Lung (tissue), 12 donors: ENCODE measurements around the gene OLFML2A. TPM values are rescaled to one million over a fixed set of nuclear protein-coding genes. Genes with fewer than 3 reads are reported as not detected.
"Not testable (repeated sequence)": the region's sequence is repeated elsewhere in the genome, so short reads cannot be mapped to it uniquely, and the experiment has no call there.

Experiments
- ATAC-seq: fragments of 200-7000 bp; cut with Tn5 transposase; one replicate; pipeline ENCODE4 v1.9.1; 2020; ENCODE audit warnings: moderate number of reproducible peaks; ENCODE audit not compliant: insufficient read depth, low FRiP score
- DNase-seq, 3 donors: peaks; one replicate each; pipeline ENCODE4 v3.0.0-alpha.2; 2013 to 2017
- H3K27ac ChIP-seq, 2 donors: one replicate each; pipeline ENCODE4 v1.5.1; 2013; ENCODE audit warnings: mild to moderate bottlenecking in 2 of 2, moderate library complexity in 2 of 2, control low read depth in 1 of 2, inconsistent platforms in 1 of 2, low read depth in 1 of 2, low read length in 1 of 2
- H3K27me3 ChIP-seq, 3 donors: one replicate each; pipeline ENCODE4 v1.5.1; 2013; ENCODE audit warnings: low read length in 2 of 3; ENCODE audit not compliant: control insufficient read depth in 3 of 3, insufficient read depth in 3 of 3
- H3K36me3 ChIP-seq, 4 donors: one replicate each; pipeline ENCODE4 v1.5.1; 2013; ENCODE audit warnings: low read length in 4 of 4, mild to moderate bottlenecking in 1 of 4, moderate library complexity in 1 of 4; ENCODE audit not compliant: control insufficient read depth in 4 of 4, insufficient read depth in 4 of 4
- H3K4me1 ChIP-seq, 5 donors: one replicate each; pipeline ENCODE4 v1.5.1; 2013; ENCODE audit warnings: low read length in 5 of 5, mild to moderate bottlenecking in 2 of 5, moderate library complexity in 1 of 5; ENCODE audit not compliant: control insufficient read depth in 5 of 5, insufficient read depth in 5 of 5
- H3K4me3 ChIP-seq: one replicate; pipeline ENCODE4 v1.5.1; 2013; ENCODE audit warnings: mild to moderate bottlenecking, control low read depth, moderate library complexity
- H3K9ac ChIP-seq, 2 donors: one replicate each; pipeline ENCODE4 v1.5.1; 2013; ENCODE audit warnings: low read length in 2 of 2, control low read depth in 1 of 2; ENCODE audit not compliant: insufficient read depth in 1 of 2
- H3K9me3 ChIP-seq, 4 donors: one replicate each; pipeline ENCODE4 v1.5.1; 2013; ENCODE audit warnings: low read length in 3 of 4, mild to moderate bottlenecking in 1 of 4, moderate library complexity in 1 of 4; ENCODE audit not compliant: control insufficient read depth in 4 of 4, insufficient read depth in 3 of 4
- CTCF ChIP-seq: IDR thresholded peaks from 2 replicates; pipeline ENCODE4 v1.5.1; 2012; ENCODE audit warnings: mild to moderate bottlenecking; ENCODE audit errors: control extremely low read depth, extremely low read depth
- WGBS, 2 donors: extraction: QIAGEN DNeasy Blood & Tissue Kit; methylation state at CpG; one replicate each; pipeline ENCODE4 v1.1.7; 2013; 5-methylcytosine and 5-hydroxymethylcytosine counted together
- polyA plus RNA-seq, 2 donors: library from polyadenylated mRNA; stranded (reverse); fragments of 200-250 nt; gene quantifications; one replicate each; pipeline ENCODE4 v1.2.1, GENCODE V29; 2013
- total RNA-seq, 2 donors: library from RNA; depleted of rRNA in 1 of 2; stranded (reverse); fragments of >200 nt in 1 of 2; gene quantifications; one replicate each; pipeline ENCODE4 v1.2.1, GENCODE V29; 2014 to 2021
- donor health status: control.
- donor health status: control.
- donor health status: Bipolar disorder and iron deficiency.
- donor health status: healthy.
- donor health status: DM: yes; HTN: yes; CAD: no.

OLFML2A gene
- total and polyA plus RNA-seq, 4 donors = 2.0 to 56.7 (median 7.5) TPM

GRCh38 chr9:124735121-124735520 is 41.8 kb upstream of the OLFML2A start:
- DNase-seq = no peak
- H3K9me3 ChIP-seq = no peaks in the 10 kb centered on the region
- no peaks in the 10 kb centered on the region for H3K27me3 ChIP-seq
- no peak overlapping the region for H3K4me3 ChIP-seq
- no peak for TF ChIP-seq CTCF
- no peaks in the 10 kb centered on the region for H3K4me1 ChIP-seq
- H3K9ac ChIP-seq = no peak overlapping the region
- H3K36me3 ChIP-seq = no peaks in the 10 kb centered on the region
- ATAC-seq = no peak
- H3K27ac ChIP-seq = no peak overlapping the region

- not testable (repeated sequence) for H3K9me3 ChIP-seq, DNase-seq, H3K27ac ChIP-seq, ATAC-seq, H3K27me3 ChIP-seq, H3K9ac ChIP-seq, H3K36me3 ChIP-seq, H3K4me3 ChIP-seq, H3K4me1 ChIP-seq
- 98 to 100% methylated on average over 7 of the region's 7 CpGs for WGBS, 2 donors
Measured at GRCh38 chr9:124738075-124738474, 38.9 kb upstream of the OLFML2A start.

- ATAC-seq (no peak), DNase-seq (no peak)
- no peak overlapping the region for H3K27ac ChIP-seq
- H3K4me1 ChIP-seq = no peaks in the 10 kb centered on the region
- TF ChIP-seq CTCF = no peak
- no peak overlapping the region for H3K9ac ChIP-seq
- H3K27me3 ChIP-seq = no peaks in the 10 kb centered on the region
- no peaks in the 10 kb centered on the region for H3K9me3 ChIP-seq
- H3K4me3 ChIP-seq = no peak overlapping the region
- H3K36me3 ChIP-seq = no peaks in the 10 kb centered on the region
- 78 to 92% methylated on average over 2 of the region's 2 CpGs for whole genome bisulfite sequencing, 2 donors
Measured at GRCh38 chr9:124739360-124739759, 37.6 kb upstream of the OLFML2A start.

- Histone ChIP-seq H3K9ac (no peak overlapping the region), H3K27me3 (no peaks in the 10 kb centered on the region), H3K4me3 (no peak overlapping the region), H3K4me1 (no peaks in the 10 kb centered on the region), H3K9me3 (no peaks in the 10 kb centered on the region), H3K36me3 (no peaks in the 10 kb centered on the region), H3K27ac (no peak overlapping the region)
- ATAC-seq (no peak), DNase-seq (no peak)
- 94 to 96% methylated on average over 4 of the region's 4 CpGs for WGBS, 2 donors
- no peak for TF ChIP-seq CTCF
Measured at GRCh38 chr9:124741149-124741548, 35.8 kb upstream of the OLFML2A start.
